CD8-positive, alpha-beta memory T cell (primary cell): Measurements from ENCODE around the gene SEC62. TPM values are rescaled to one million over a fixed set of nuclear protein-coding genes. Genes with fewer than 3 reads are reported as not detected.

Experiments used
- CTCF ChIA-PET: fragments of 350-600 bp; sonication (Branson Sonifier 250); formaldehyde crosslinking; loops from one replicate; lab custom pipeline; 2021; ENCODE audit warnings: antibody characterized with exemption; lab: Charles Lee
- POLR2A ChIA-PET: fragments of 350-600 bp; sonication (Branson Sonifier 250); formaldehyde crosslinking; loops from one replicate; lab custom pipeline; 2021; ENCODE audit warnings: antibody characterized with exemption; lab: Charles Lee
- DNase-seq, 5 donors: peaks; one replicate each; pipeline versions ENCODE4 v3.0.0 to v3.0.0-alpha.2; 2020 to 2022; ENCODE audit warnings: mixed read lengths in 1 of 5
- H3K27ac ChIP-seq: one replicate; pipeline ENCODE4 v1.7.0; 2013; ENCODE audit warnings: low read depth, mild to moderate bottlenecking, low read length, moderate library complexity
- H3K27me3 ChIP-seq: 2 replicates; pipeline ENCODE4 v1.7.0; 2013; ENCODE audit warnings: low read length, mild to moderate bottlenecking; ENCODE audit not compliant: insufficient read depth, poor library complexity, severe bottlenecking
- H3K36me3 ChIP-seq: 2 replicates; pipeline ENCODE4 v1.7.0; 2013; ENCODE audit warnings: mild to moderate bottlenecking, low read length, moderate library complexity; ENCODE audit not compliant: insufficient read depth
- H3K4me1 ChIP-seq: 2 replicates; pipeline ENCODE4 v1.7.0; 2013; ENCODE audit warnings: mild to moderate bottlenecking, low read length, moderate library complexity; ENCODE audit not compliant: insufficient read depth
- H3K4me3 ChIP-seq: 2 replicates; pipeline ENCODE4 v1.7.0; 2013; ENCODE audit warnings: mild to moderate bottlenecking, low read length
- H3K9me3 ChIP-seq: 2 replicates; pipeline ENCODE4 v1.7.0; 2013; ENCODE audit warnings: mild to moderate bottlenecking, low read length
- H3K27ac Mint-ChIP-seq, 8 donors: one replicate each; pipeline ENCODE4 v1.8.0; 2020 to 2021; ENCODE audit warnings: mixed read lengths in 8 of 8, mild to moderate bottlenecking in 6 of 8, inconsistent platforms in 3 of 8, moderate library complexity in 3 of 8
- H3K27me3 Mint-ChIP-seq, 2 donors: one replicate each; pipeline ENCODE4 v1.8.0; 2020 to 2021; ENCODE audit warnings: mixed read lengths in 2 of 2, mild to moderate bottlenecking in 1 of 2, moderate library complexity in 1 of 2
- H3K36me3 Mint-ChIP-seq, 3 donors: one replicate each; pipeline ENCODE4 v1.8.0; 2020 to 2021; ENCODE audit warnings: mixed read lengths in 3 of 3, inconsistent platforms in 1 of 3, mild to moderate bottlenecking in 1 of 3
- H3K4me1 Mint-ChIP-seq, 3 donors: one replicate each; pipeline ENCODE4 v1.8.0; 2020 to 2021; ENCODE audit warnings: mixed read lengths in 3 of 3, inconsistent platforms in 1 of 3, mild to moderate bottlenecking in 1 of 3
- H3K4me3 Mint-ChIP-seq, 7 donors: one replicate each; pipeline ENCODE4 v1.8.0; 2020 to 2021; ENCODE audit warnings: mixed read lengths in 7 of 7, mild to moderate bottlenecking in 6 of 7, moderate library complexity in 4 of 7, inconsistent platforms in 2 of 7
- H3K9me3 Mint-ChIP-seq, 5 donors: one replicate each; pipeline ENCODE4 v1.8.0; 2020 to 2022; ENCODE audit warnings: mixed read lengths in 5 of 5, mild to moderate bottlenecking in 3 of 5, moderate library complexity in 2 of 5, inconsistent platforms in 1 of 5
- polyA plus RNA-seq: library from polyadenylated mRNA; unstranded; fragments of 300-500 nt; fragmentation: Illumina TruSeq; gene quantifications from one replicate; pipeline ENCODE4 v1.2.3, GENCODE V29; 2021
- total RNA-seq, 2 experiments: library from RNA; stranded (reverse); gene quantifications; one replicate each; pipeline ENCODE4 v1.2.3, GENCODE V29; 2021

Gene SEC62
- total and polyA plus RNA-seq, 3 experiments from 2014 or later, result 66.7 to 190 (median 68.3) TPM

DNA sequence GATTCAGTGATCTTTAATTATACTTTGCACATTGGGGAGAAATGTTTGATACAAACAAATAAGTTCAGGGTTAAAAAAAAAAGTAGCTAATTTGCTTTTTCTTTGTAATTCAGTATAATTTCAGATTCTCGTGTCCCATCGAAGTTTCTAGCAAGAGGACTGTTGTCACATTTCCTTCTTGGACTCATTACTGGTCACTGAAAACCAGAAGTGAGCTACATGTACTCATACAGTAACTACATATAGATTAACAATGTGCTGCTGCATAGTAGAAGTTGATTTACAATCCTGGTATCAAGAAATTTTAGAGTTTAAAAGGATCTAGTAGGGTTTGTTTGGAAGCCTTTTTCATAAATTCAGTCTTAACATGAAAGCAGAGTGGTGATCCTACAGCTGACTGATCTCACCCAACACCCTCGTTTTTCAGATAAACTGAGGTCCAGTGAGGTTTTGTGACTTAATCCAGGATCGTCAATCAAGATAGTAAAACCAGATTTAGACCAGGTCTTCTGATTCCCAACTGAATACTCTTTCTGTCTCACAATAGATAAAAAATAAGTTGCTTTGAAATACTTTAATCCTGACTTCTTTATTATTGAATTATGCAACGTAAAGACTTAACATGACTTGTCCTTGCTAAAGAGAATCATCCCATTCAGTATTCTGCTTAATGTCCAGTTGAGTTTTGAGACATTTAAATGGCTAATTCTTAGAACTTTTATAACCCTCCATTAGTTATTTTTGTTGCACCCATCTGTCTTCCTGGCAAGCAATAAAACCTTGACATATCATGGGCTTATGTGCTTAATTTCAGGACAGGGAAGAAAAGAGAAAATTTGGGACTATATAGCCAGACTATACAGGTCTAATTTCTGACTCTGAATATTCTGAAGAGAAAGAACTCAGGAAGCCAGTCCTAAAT lies 2.8 kb downstream of the SEC62 start:
- ChIA-PET CTCF (interaction anchor here (0.6 to 1.2 kb wide), 2 partner anchors 17 to 36 kb away, joined by 3 read pairs; no protein-coding TSS in a partner anchor), POLR2A (no interaction called here)
- DNase-seq, result no peak
- H3K27ac Mint-ChIP-seq, result peak overlapping the region; percentile 41 to 100 (median 99)
- H3K9me3 Mint-ChIP-seq, result no peaks in the 10 kb centered on the region
- H3K27ac ChIP-seq, result no peak overlapping the region
- H3K27me3 Mint-ChIP-seq, result no peaks in the 10 kb centered on the region
- H3K4me1 ChIP-seq, result peaks cover 56% of the 10 kb centered on the region
- no peaks in the 10 kb centered on the region for H3K9me3 ChIP-seq
- H3K36me3 Mint-ChIP-seq, result peaks cover 0 to 44% (median 9%) of the 10 kb centered on the region in 3 donors
- H3K36me3 ChIP-seq, result no peaks in the 10 kb centered on the region
- H3K4me3 Mint-ChIP-seq, result peak overlapping the region in 6 of 7 donors; percentile 12 to 99 (median 95)
- no peaks in the 10 kb centered on the region for H3K27me3 ChIP-seq
- H3K4me1 Mint-ChIP-seq, result peaks cover 70 to 87% (median 85%) of the 10 kb centered on the region in 3 donors
- no peak overlapping the region for H3K4me3 ChIP-seq

GRCh38 chr3:169970847-169971246 lies 4.2 kb downstream of the SEC62 start:
- ChIA-PET POLR2A (interaction anchor here (1.0 kb wide), 1 partner anchor 32 kb away, joined by 3 read pairs; no protein-coding TSS in a partner anchor), CTCF (interaction anchor here (1.2 kb wide), 1 partner anchor 16 kb away, joined by 3 read pairs; no protein-coding TSS in a partner anchor)
- Histone ChIP-seq H3K27me3 (no peaks in the 10 kb centered on the region), H3K4me1 (peaks cover 49% of the 10 kb centered on the region), H3K9me3 (no peaks in the 10 kb centered on the region), H3K36me3 (no peaks in the 10 kb centered on the region), H3K27ac (no peak overlapping the region), H3K4me3 (no peak overlapping the region)
- no peak for DNase-seq
- Mint-ChIP-seq H3K4me3 (peak overlapping the region in 1 of 7 donors; percentile 34), H3K36me3 (peaks cover 0 to 54% (median 10%) of the 10 kb centered on the region in 3 donors), H3K4me1 (peaks cover 63 to 80% (median 79%) of the 10 kb centered on the region in 3 donors), H3K9me3 (no peaks in the 10 kb centered on the region), H3K27me3 (no peaks in the 10 kb centered on the region), H3K27ac (peak overlapping the region in 1 of 8 donors; percentile 32)

DNA sequence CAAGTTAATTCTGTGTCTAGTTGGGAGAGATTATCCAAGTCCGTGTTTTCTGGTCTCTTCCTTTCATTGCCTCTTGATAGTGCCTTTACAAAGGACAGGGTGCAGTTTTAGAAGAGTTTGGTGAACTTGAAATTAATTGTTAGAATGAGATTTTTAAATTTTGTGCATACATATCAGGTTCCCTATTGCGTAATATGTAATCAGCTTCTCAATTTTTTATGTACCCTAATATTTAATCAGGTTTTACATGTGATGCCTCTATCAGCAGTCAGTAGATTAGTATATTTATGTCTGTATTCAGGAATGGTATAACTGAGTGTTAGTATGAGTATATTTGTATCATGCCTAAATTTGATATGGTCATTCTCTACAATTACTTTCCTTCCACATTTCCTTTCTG lies 4.9 kb downstream of the SEC62 start:
- no peaks in the 10 kb centered on the region for H3K27me3 Mint-ChIP-seq
- ChIA-PET CTCF (no interaction called here), POLR2A (interaction anchor here (1.0 kb wide), 1 partner anchor 32 kb away, joined by 3 read pairs; no protein-coding TSS in a partner anchor)
- peak overlapping the region in 2 of 7 donors; percentile 1 to 15 for H3K4me3 Mint-ChIP-seq
- Histone ChIP-seq H3K27ac (no peak overlapping the region), H3K36me3 (no peaks in the 10 kb centered on the region), H3K27me3 (no peaks in the 10 kb centered on the region), H3K4me1 (peaks cover 45% of the 10 kb centered on the region), H3K9me3 (no peaks in the 10 kb centered on the region), H3K4me3 (no peak overlapping the region)
- DNase-seq, result no peak
- H3K27ac Mint-ChIP-seq, result peak overlapping the region in 7 of 8 donors; percentile 10 to 63 (median 17)
- H3K9me3 Mint-ChIP-seq, result no peaks in the 10 kb centered on the region
- H3K4me1 Mint-ChIP-seq, result peaks cover 59 to 78% (median 77%) of the 10 kb centered on the region in 3 donors
- peaks cover 0 to 56% (median 10%) of the 10 kb centered on the region in 3 donors for H3K36me3 Mint-ChIP-seq

- peak overlapping the region in 1 of 8 donors; percentile 59 for H3K27ac Mint-ChIP-seq
- H3K9me3 ChIP-seq, result no peaks in the 10 kb centered on the region
- no peak overlapping the region for H3K4me3 Mint-ChIP-seq
- H3K27me3 ChIP-seq, result no peaks in the 10 kb centered on the region
- DNase-seq, result no peak
- peaks cover 67% of the 10 kb centered on the region for H3K36me3 ChIP-seq
- POLR2A ChIA-PET, result no interaction called here
- CTCF ChIA-PET, result no interaction called here
- H3K4me1 ChIP-seq, result no peaks in the 10 kb centered on the region
- H3K27me3 Mint-ChIP-seq, result no peaks in the 10 kb centered on the region
- peaks cover 0 to 84% (median 31%) of the 10 kb centered on the region in 3 donors for H3K36me3 Mint-ChIP-seq
- no peak overlapping the region for H3K27ac ChIP-seq
- peaks cover 5 to 8% (median 6%) of the 10 kb centered on the region in 3 donors for H3K4me1 Mint-ChIP-seq
- H3K4me3 ChIP-seq, result no peak overlapping the region
- H3K9me3 Mint-ChIP-seq, result no peaks in the 10 kb centered on the region
Observed at GRCh38 chr3:169980055-169980454, 13.4 kb downstream of the SEC62 start.

DNA sequence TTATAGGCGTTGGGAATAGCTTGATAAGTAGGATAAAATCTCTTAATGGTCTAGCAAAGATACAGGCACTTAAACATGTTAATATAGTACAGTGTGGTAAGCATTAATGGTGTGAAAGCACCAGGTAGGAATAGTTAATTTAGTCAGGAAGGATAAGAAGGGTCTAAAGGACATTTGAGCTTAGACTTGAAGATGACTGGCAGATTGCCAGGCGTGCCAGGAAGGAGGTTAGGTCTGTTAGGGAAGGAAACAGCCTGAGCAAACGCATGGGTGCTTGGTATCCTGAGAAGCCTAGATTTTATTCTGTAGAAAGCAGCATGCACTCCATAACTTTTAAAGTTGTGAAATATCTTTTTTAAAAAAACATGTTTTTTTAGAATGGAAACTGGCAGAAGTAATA lies 17.7 kb downstream of the SEC62 start:
- Mint-ChIP-seq H3K27me3 (no peaks in the 10 kb centered on the region), H3K9me3 (no peaks in the 10 kb centered on the region), H3K36me3 (peaks cover 0 to 93% (median 37%) of the 10 kb centered on the region in 3 donors), H3K4me3 (no peak overlapping the region), H3K4me1 (peaks cover 0 to 5% (median 0%) of the 10 kb centered on the region in 3 donors), H3K27ac (peak overlapping the region in 3 of 8 donors; percentile 6 to 18 (median 12))
- ChIA-PET CTCF (interaction anchor here (1.5 kb wide), 1 partner anchor 17 kb away, joined by 4 read pairs; the partner anchor contains the start of gene SEC62), POLR2A (no interaction called here)
- Histone ChIP-seq H3K27me3 (no peaks in the 10 kb centered on the region), H3K9me3 (no peaks in the 10 kb centered on the region), H3K36me3 (peaks cover 85% of the 10 kb centered on the region), H3K4me1 (no peaks in the 10 kb centered on the region), H3K4me3 (no peak overlapping the region), H3K27ac (no peak overlapping the region)
- DNase-seq, result no peak

GRCh38 chr3:169990431-169990830 lies 23.8 kb downstream of the SEC62 start:
- H3K27ac Mint-ChIP-seq, result no peak overlapping the region
- H3K4me1 Mint-ChIP-seq, result no peaks in the 10 kb centered on the region

GRCh38 chr3:169992156-169992555 lies 25.5 kb downstream of the SEC62 start:
- no peaks in the 10 kb centered on the region for H3K4me1 Mint-ChIP-seq
- DNase-seq, result no peak
- ChIA-PET CTCF (no interaction called here), POLR2A (no interaction called here)
- no peaks in the 10 kb centered on the region for H3K27me3 ChIP-seq
- peaks cover 5 to 72% (median 16%) of the 10 kb centered on the region in 3 donors for H3K36me3 Mint-ChIP-seq
- H3K4me3 ChIP-seq, result no peak overlapping the region
- no peaks in the 10 kb centered on the region for H3K9me3 ChIP-seq
- no peaks in the 10 kb centered on the region for H3K9me3 Mint-ChIP-seq
- H3K27ac ChIP-seq, result no peak overlapping the region
- peak overlapping the region in 1 of 8 donors; percentile 51 for H3K27ac Mint-ChIP-seq
- H3K4me3 Mint-ChIP-seq, result no peak overlapping the region
- no peaks in the 10 kb centered on the region for H3K4me1 ChIP-seq
- H3K36me3 ChIP-seq, result peaks cover 17% of the 10 kb centered on the region
- no peaks in the 10 kb centered on the region for H3K27me3 Mint-ChIP-seq

More at GRCh38 chr3:169990431-169990830, 23.8 kb downstream of the SEC62 start:
- Histone ChIP-seq H3K36me3 (peaks cover 30% of the 10 kb centered on the region), H3K27ac (no peak overlapping the region), H3K27me3 (no peaks in the 10 kb centered on the region), H3K9me3 (no peaks in the 10 kb centered on the region), H3K4me1 (no peaks in the 10 kb centered on the region), H3K4me3 (no peak overlapping the region)
- Mint-ChIP-seq H3K27me3 (no peaks in the 10 kb centered on the region), H3K36me3 (peaks cover 5 to 75% (median 15%) of the 10 kb centered on the region in 3 donors), H3K9me3 (no peaks in the 10 kb centered on the region), H3K4me3 (no peak overlapping the region)
- DNase-seq, result no peak
- CTCF ChIA-PET, result no interaction called here
- POLR2A ChIA-PET, result no interaction called here

GRCh38 chr3:169992781-169993180 lies 26.2 kb downstream of the SEC62 start:
- CTCF ChIA-PET, result no interaction called here

More at GRCh38 chr3:169992781-169993180, 26.2 kb downstream of the SEC62 start:
- Histone ChIP-seq H3K27me3 (no peaks in the 10 kb centered on the region), H3K36me3 (peaks cover 11% of the 10 kb centered on the region), H3K4me1 (no peaks in the 10 kb centered on the region), H3K4me3 (no peak overlapping the region), H3K9me3 (no peaks in the 10 kb centered on the region), H3K27ac (no peak overlapping the region)
- Mint-ChIP-seq H3K4me1 (no peaks in the 10 kb centered on the region), H3K36me3 (peaks cover 5 to 67% (median 16%) of the 10 kb centered on the region in 3 donors), H3K27ac (peak overlapping the region in 2 of 8 donors; percentile 5 to 60), H3K27me3 (no peaks in the 10 kb centered on the region), H3K9me3 (no peaks in the 10 kb centered on the region), H3K4me3 (no peak overlapping the region)
- no peak for DNase-seq
- POLR2A ChIA-PET, result no interaction called here
